Muscle of back (tissue), 11 donors: ENCODE results near the gene GPBAR1. TPM values are rescaled to one million over a fixed set of nuclear protein-coding genes. Genes with fewer than 3 reads are reported as not detected.
"Not testable (repeated sequence)": the region's sequence is repeated elsewhere in the genome, so short reads cannot be mapped to it uniquely, and the experiment has no call there.

Experiments used
- DNase-seq, 3 donors: peaks; one replicate each; pipeline versions ENCODE4 v3.0.0 to v3.0.0-alpha.2; 2013
- polyA plus RNA-seq, 10 donors: library from polyadenylated mRNA; unstranded; fragments of 120-200 nt; gene quantifications; one replicate each; pipeline ENCODE4 v1.2.1, GENCODE V29; 2013; ENCODE audit not compliant: insufficient read length in 10 of 10

The GPBAR1 gene
- polyA plus RNA-seq, 10 donors = 1.4 to 3.2 (median 2.0) TPM

DNA sequence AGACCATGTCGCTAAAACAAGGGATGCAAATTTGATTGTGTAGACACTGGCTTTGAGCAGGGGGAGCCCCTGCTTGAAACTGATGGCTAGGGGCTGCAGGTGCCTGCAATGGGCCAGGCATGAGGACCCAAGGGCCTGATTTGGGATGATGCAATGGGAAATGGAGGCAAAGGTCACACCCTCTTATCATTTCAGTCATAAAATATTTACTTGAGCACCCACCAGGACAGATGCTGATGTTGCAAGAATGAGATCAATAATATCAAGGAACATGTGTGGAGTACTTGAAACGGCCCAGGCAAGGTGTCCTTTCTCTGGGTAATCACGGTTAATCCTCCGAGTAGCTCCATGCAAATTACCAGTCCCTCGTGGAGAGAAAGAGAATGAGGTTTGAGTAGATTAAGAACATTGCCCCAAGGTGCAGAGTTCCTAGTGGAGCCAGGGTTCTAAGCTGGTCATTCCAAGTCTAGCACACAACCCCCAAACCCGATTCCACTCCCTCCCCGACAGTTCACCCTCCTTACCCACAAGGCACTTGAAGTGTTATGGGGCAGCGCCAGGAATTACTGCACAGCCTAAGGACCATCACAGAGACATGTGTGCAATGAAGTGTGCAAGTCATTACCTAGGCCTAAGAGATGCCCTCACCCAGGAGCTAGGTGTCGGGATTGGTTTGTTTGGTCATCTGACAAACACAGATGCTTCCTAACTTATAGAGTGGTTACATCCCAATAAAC, 45.5 kb downstream of the GPBAR1 start:
- no peak for DNase-seq

DNA sequence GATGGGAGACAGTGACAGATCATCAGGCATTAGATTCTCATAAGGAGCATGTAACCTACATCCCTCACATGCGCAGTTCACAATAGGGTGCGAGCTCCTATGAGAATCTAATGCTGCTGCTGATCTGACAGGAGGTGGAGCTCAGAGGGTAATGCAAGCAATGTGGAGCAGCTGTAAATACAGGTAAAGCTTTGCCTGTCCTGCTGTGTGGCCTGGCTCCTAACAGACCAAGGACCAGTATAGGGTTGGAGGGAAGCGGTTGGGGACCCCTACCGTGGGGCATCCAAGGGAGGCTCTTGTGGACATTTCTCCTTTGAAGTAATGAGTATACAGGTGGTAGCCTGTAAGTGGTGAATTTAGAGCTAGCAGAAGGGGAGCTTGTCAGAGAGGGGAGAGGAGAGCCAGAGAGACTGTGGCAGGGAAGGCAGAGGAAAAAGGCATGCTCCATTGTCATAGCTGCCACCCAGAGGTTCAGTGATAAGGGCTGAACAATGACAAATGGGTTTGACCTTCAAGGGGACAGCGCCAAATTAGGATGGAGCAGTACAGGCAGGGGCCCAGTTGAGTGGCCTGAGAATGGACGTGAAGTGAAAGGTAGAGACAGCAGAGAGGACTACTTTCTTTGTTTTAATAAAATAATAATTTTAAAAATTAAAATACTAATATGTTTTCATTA, 46.7 kb downstream of the GPBAR1 start:
- no peak for DNase-seq

DNA sequence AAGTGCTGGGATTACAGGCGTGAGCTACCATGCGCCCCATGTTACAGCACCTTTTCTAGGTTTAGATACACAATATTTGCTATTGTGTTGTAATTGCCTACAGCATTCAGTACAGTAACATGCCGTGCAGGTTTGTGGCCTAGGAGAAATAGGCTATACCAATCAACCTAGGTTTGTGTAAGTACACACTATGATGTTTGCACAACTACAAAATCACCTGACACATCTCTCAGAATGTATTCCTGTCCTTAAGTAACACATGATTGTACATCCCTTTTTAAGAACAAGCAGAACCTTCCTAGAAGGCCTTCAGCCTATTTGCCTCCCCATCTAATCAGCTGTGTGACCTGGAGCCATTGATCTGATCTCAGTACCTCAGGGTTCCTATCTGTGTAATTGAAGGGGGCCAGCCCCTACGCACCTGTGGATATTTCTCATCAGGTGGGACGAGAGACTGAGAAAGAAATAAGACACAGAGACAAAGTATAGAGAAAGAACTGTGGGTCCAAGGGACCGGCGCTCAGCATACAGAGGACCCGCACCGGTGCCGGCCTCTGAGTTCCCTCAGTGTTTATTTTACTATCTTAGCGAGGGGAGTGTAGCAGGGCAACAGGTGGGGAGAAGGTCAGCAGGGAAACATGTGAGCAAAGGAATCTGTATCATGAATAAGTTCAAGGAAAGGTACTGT, 50.2 kb downstream of the GPBAR1 start:
- DNase-seq = no peak

DNA sequence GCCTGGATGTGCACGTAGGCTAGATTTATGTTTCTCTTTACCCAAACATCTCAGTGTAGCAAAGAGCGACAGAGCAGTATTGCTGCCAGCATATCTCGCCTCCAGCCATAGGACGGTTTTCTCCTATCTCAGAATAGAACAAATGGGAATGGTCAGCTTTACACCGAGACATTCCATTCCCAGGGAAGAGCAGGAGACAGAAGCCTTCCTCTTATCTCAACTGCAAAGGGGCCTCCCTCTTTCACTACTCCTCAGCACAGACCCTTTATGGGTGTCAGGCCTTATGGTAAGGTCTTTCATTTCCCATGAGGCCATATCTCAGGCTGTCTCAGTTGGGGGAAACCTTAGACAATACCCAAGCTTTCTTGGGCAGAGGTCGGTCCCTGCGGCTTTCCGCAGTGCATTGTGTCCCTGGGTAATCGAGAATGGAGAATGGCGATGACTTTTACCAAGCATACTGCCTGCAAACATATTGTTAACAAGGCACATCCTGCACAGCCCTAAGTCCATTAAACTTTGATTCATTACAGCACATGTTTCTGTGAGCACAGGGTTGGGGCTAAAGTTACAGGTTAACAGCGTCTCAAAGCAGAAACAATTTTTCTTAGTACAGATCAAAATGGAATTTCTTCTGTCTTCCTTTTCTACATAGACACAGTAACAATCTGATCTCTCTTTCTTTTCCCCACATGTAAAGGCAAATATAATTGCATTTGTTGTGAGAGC, 50.9 kb downstream of the GPBAR1 start:
- DNase-seq = not testable (repeated sequence)

DNA sequence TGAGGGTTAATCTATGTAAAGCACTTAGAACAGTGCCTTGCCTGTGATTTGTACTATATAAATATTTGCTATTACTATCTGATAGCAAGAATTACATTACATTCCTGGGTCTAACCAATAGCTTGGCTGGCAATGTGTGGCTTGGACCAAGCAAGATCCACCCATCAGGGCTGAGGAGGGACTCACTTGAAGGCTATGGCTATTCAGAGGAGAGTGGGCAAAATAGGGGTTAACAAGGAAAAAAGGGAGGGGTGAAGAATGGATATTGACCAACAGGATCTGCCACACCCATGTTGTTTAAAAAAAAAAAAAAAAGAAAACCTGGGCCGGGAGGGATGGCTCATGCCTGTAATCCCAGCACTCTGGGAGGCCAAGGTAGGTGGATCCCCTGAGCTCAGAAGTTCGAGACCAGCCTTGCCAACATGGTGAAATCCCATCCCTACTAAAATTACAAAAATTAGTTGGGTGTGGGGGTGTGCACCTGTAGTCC, 51.5 kb downstream of the GPBAR1 start:
- DNase-seq = no peak

DNA sequence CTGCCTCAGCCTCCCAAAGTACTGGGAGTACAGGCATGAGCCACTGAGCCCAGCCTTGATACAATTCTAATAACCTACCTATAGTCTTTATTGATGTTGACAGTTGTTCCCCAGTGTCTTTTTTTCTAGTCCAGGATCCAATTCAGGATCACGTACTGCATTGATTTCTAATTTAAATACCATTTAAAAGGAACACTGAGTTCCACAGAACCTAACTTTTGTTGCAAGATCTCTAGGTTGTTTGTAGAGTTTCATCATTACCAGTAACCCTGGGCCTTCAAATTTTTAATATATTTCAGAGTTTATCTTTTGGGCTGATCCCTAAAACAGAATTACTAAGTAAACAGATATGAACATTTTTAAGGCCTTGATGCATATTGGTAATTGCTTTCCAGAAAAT, 52.5 kb downstream of the GPBAR1 start:
- DNase-seq = no peak

Other genes with a start within 250 kb of the GPBAR1 start
- under 1 TPM in 6 of 10 donors, not detected in 4; 0.07 to 0.32 (median 0.11) TPM for gene RUFY4, start 191.8 kb upstream of the GPBAR1 start, polyA plus RNA-seq
- under 1 TPM in 9 of 10 donors, not detected in 1; 0.07 to 0.81 (median 0.31) TPM for gene CXCR2, start 135.0 kb upstream of the GPBAR1 start, polyA plus RNA-seq
- under 1 TPM in 5 of 10 donors, not detected in 5; 0.07 to 0.18 (median 0.09) TPM for gene CXCR1, start 94.1 kb upstream of the GPBAR1 start, polyA plus RNA-seq
- 100 to 1,000 TPM; 208 to 261 (median 235) TPM for gene ARPC2, start 43.8 kb upstream of the GPBAR1 start, polyA plus RNA-seq
- gene AAMP, start 9.1 kb downstream of the GPBAR1 start, polyA plus RNA-seq = 100 to 1,000 TPM in 1 of 10 donors, 10 to 100 TPM in 9; 70.4 to 105 (median 83.8) TPM
- gene PNKD, start 9.5 kb downstream of the GPBAR1 start, polyA plus RNA-seq = 10 to 100 TPM; 40.3 to 56.1 (median 44.9) TPM
- 100 to 1,000 TPM in 3 of 10 donors, 10 to 100 TPM in 7; 71.2 to 109 (median 96.1) TPM for gene TMBIM1, start 31.5 kb downstream of the GPBAR1 start, polyA plus RNA-seq
- gene CATIP, start 95.8 kb downstream of the GPBAR1 start, polyA plus RNA-seq = under 1 TPM in 2 of 10 donors, not detected in 8; 0.09 to 0.12 TPM
- 1 to 10 TPM in 2 of 10 donors, under 1 TPM in 8; 0.29 to 1.6 (median 0.75) TPM for gene SLC11A1, start 121.3 kb downstream of the GPBAR1 start, polyA plus RNA-seq
- 100 to 1,000 TPM in 2 of 10 donors, 10 to 100 TPM in 8; 77.9 to 102 (median 90.3) TPM for gene CTDSP1, start 138.9 kb downstream of the GPBAR1 start, polyA plus RNA-seq
- gene VIL1, start 158.1 kb downstream of the GPBAR1 start, polyA plus RNA-seq = under 1 TPM in 8 of 10 donors, not detected in 2; 0.04 to 0.39 (median 0.11) TPM